RWPE1 (cell line): ENCODE measurements around the gene GATB.

Experiments
- CTCF ChIA-PET: fragments of 350-600 bp; sonication (Branson Sonifier 250); formaldehyde crosslinking; extraction: SDS; loops from one replicate; lab custom pipeline; 2021; lab: Yijun Ruan, JAX
- POLR2A ChIA-PET: fragments of 400-600 bp; formaldehyde crosslinking; extraction: SDS; loops from one replicate; lab custom pipeline; 2020; ENCODE audit warnings: antibody characterized with exemption; ENCODE audit not compliant: low non-redundant PET; lab: Yijun Ruan, JAX
- DNase-seq: peaks from one replicate; pipeline ENCODE4 v3.0.0; 2012; ENCODE audit warnings: low spot score
- H3K27ac ChIP-seq: fragments of 450-650 bp; 2 replicates; pipeline ENCODE4 v1.5.1; 2017
- TF ChIP-seq, protein P1 (sequence below): fragments of 450-650 bp; conservative IDR thresholded peaks from 2 replicates; pipeline ENCODE4 v1.5.1; 2017; ENCODE audit warnings: low read depth, mild to moderate bottlenecking

The GATB gene

DNA sequence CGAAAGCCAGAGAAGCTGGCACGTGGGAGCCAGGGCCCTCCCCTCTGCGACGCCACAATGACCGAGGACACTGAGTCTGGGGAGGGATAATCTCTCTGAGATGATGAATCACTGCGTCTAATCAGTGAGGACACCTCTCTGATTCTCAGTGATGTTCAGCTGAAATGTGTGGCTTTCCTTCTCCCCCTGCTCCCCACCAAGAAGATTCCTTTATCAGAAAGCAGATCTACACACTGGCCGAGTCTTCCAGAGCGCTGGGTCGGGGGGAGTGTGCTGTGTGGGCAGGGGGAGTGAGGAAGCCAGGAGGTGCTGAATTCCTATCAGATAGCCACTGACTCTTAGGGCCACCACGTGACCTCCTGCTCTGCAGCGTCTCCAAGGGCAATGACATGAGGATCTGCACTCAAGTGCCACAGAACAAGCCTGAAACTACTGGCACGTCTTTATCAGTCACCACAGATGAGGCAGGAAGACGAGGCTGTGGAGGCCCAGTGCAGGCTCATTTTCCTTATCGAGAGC lies 89.2 kb downstream of the GATB start:
- POLR2A ChIA-PET = no interaction called here
- TF ChIP-seq, protein P1, sequence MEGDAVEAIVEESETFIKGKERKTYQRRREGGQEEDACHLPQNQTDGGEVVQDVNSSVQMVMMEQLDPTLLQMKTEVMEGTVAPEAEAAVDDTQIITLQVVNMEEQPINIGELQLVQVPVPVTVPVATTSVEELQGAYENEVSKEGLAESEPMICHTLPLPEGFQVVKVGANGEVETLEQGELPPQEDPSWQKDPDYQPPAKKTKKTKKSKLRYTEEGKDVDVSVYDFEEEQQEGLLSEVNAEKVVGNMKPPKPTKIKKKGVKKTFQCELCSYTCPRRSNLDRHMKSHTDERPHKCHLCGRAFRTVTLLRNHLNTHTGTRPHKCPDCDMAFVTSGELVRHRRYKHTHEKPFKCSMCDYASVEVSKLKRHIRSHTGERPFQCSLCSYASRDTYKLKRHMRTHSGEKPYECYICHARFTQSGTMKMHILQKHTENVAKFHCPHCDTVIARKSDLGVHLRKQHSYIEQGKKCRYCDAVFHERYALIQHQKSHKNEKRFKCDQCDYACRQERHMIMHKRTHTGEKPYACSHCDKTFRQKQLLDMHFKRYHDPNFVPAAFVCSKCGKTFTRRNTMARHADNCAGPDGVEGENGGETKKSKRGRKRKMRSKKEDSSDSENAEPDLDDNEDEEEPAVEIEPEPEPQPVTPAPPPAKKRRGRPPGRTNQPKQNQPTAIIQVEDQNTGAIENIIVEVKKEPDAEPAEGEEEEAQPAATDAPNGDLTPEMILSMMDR = no peak
- 0 out of 2 replicates have a peak overlapping the region, but pooled peaks have one; percentile 3 for H3K27ac ChIP-seq
- no peak for DNase-seq
- CTCF ChIA-PET = interaction anchor here (0.6 kb wide), 1 partner anchor 74 kb away, joined by 3 read pairs; no protein-coding TSS in a partner anchor

DNA sequence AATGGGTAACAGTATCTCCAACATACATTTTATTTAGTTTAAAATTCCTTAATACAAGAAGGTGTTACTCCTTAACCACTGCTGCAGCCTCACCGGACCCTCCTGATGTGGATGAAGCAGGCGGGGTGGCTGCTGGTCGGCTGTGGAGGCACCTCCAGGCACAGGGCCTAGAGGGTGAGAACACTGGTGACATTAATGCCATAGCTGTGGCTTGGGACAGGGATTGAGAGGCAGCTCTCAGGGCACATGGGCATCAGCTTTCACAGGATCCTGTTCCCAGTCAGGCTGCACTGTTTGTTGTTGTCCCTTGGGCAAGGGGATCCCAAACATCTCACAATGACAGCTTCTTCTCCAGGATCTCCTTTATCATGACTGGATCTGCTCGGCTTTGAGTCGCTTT lies 90.0 kb downstream of the GATB start:
- ChIA-PET CTCF (no interaction called here), POLR2A (no interaction called here)
- no peak overlapping the region for H3K27ac ChIP-seq
- TF ChIP-seq, protein P1 = no peak
- no peak for DNase-seq

DNA sequence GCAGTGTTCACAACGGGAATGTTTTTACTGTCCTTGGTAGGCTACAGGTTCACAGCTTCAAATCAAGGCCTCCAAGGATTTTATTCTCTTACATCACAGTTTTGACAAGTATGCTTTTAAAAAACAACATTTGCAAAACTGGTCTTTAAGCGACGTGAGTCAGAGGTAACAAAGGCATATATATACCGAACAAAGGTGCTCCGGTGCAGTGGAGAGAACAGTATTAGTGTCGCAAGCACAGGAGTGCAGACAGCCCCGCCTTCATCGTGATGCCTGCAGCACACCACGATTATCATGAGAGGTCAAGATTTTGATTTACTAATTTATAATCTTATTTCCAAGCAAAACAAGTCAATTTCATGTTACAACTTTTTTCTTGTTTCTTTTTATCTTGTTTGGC lies 90.8 kb downstream of the GATB start:
- ChIA-PET CTCF (no interaction called here), POLR2A (no interaction called here)
- H3K27ac ChIP-seq = no peak overlapping the region
- TF ChIP-seq, protein P1 = no peak
- peak; percentile 38 for DNase-seq

DNA sequence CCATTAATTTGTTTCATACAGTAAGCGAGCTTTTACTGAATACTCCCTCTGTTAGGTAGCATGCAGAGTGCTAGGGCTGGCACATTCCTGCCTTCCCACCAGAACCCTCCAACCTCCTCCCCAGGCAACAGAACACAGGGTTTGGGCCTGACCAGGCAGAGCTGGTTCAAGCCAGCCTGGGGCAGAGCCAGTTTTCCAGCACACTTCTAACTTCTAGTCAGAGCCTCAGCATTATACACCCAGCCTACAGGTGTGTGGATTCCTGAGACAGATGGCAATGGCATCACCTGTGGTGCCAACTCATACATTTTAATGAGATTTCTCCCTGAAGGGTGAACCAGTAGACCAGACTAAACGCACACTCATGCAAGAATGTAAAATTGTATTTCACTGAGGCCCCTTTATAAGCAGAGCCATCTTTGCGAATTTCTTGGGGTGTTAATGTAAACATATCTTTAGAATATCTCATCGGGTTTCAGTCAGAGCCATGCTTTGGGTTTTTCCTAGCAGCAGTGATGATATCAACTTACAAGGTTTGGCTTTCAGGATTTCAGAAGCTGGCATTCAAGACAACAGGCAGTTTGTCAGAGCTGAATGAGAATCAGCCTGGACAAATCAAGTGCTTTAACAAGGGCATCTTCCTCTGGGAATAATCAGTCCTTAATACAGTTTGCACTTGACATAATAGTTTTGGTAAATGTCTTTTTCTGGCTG lies 92.0 kb downstream of the GATB start:
- H3K27ac ChIP-seq = no peak overlapping the region
- DNase-seq = no peak
- TF ChIP-seq, protein P1 = no peak
- ChIA-PET CTCF (no interaction called here), POLR2A (no interaction called here)

DNA sequence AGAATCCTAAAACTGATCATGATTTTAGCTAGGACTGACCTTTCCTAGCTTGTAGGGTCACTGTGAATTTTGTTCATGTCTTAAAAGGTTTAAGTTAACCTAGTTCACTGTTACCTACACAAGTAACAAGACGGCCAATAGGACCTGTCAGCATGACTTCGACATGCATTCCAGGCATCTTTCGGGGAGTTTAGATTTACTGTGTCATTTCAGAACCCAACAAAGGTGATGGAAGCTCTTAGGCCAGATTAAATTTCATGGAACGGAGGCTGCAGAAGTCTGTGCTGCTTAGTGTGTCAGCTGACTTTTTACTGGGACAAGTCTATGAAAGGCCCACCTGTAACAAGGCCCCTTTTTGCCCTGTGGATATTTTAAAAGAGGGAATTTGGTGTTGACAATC lies 93.1 kb downstream of the GATB start:
- TF ChIP-seq, protein P1 = no peak
- DNase-seq = no peak
- POLR2A ChIA-PET = no interaction called here
- H3K27ac ChIP-seq = no peak overlapping the region
- CTCF ChIA-PET = interaction anchor here (0.7 kb wide), 1 partner anchor 730 kb away, joined by 3 read pairs; no protein-coding TSS in a partner anchor

DNA sequence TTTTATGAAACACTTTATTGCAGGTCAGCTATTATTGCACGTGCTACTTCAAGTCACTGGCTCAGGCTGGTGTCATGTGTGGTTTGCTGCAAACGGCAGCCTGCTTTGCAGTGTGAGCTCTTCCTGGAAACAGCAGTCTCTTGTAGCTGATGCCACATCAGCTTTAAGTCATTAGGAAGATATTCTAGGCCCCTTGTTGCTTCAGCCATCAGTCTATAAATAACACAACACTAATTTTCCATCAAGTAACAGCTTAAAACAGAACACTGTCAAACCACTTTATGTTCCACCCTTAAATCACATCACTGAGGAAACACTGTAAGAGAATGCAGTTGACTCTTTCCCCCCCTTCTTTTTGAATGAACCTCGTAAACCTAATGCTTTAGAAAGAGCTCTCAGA lies 93.8 kb downstream of the GATB start:
- POLR2A ChIA-PET = no interaction called here
- DNase-seq = no peak
- H3K27ac ChIP-seq = no peak overlapping the region
- CTCF ChIA-PET = interaction anchor here (0.7 kb wide), 1 partner anchor 731 kb away, joined by 3 read pairs; no protein-coding TSS in a partner anchor
- TF ChIP-seq, protein P1 = no peak
